MM.1S (cell line): ENCODE results near the gene PHACTR4.

ENCODE experiments used
- EZH2 ChIP-seq: fragments of 300-600 bp; sonication (generic); optimal IDR thresholded peaks from 2 replicates; pipeline ENCODE3; 2017; ENCODE audit warnings: low read depth, mild to moderate bottlenecking, antibody characterized with exemption, low read length, mixed read lengths
- EZH2phosphoT487 ChIP-seq: fragments of 300-600 bp; sonication (generic); IDR thresholded peaks from 2 replicates; pipeline ENCODE4 v1.6.1; 2018; ENCODE audit warnings: antibody characterized with exemption, low read length
- TF ChIP-seq, protein P1 (sequence below): fragments of 300-600 bp; sonication (generic); IDR thresholded peaks from 2 replicates; pipeline ENCODE4 v1.5.1; 2016; ENCODE audit warnings: antibody characterized with exemption, low read length, mixed read lengths

DNA sequence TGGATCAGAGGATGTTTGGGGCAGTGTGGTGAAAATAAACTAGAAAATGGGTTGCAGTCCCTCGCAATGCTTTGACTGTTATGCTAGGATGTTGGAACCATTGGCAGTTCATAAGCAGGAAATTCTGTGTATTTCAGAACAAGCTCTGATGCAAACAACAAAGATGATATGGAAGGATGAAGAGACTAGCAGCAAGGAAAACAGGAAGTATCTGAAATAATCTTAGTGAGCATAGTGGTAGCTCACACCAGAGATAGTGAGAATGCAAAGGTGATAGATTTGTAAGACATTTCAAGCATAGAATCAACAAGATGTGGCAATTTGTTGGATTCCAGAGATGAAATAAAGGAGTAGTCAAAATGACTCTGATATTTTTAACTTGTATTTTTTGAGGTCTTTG is 125.2 kb downstream of the PHACTR4 start:
- TF ChIP-seq, protein P1, sequence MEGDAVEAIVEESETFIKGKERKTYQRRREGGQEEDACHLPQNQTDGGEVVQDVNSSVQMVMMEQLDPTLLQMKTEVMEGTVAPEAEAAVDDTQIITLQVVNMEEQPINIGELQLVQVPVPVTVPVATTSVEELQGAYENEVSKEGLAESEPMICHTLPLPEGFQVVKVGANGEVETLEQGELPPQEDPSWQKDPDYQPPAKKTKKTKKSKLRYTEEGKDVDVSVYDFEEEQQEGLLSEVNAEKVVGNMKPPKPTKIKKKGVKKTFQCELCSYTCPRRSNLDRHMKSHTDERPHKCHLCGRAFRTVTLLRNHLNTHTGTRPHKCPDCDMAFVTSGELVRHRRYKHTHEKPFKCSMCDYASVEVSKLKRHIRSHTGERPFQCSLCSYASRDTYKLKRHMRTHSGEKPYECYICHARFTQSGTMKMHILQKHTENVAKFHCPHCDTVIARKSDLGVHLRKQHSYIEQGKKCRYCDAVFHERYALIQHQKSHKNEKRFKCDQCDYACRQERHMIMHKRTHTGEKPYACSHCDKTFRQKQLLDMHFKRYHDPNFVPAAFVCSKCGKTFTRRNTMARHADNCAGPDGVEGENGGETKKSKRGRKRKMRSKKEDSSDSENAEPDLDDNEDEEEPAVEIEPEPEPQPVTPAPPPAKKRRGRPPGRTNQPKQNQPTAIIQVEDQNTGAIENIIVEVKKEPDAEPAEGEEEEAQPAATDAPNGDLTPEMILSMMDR: no peak
- TF ChIP-seq EZH2 (no peak), EZH2phosphoT487 (no peak)
